Measurements from ENCODE around the gene PRDM15.

The PRDM15 gene

GRCh38 chr21:41916888-41917433 is 37.8 kb upstream of the PRDM15 start:
- H3K36me3 ChIP-seq = peaks cover 37 to 79% (median 56%) of the 10 kb centered on the region in 11 experiments

GRCh38 chr21:41914965-41915364 is 35.8 kb upstream of the PRDM15 start:
- H3K4me3 ChIP-seq = no peak overlapping the region
- H3K27me3 ChIP-seq = no peaks in the 10 kb centered on the region
- H3K27ac ChIP-seq = no peak overlapping the region
- peaks cover 51 to 97% (median 71%) of the 10 kb centered on the region in 11 experiments for H3K36me3 ChIP-seq
- no peak for TF ChIP-seq Cebpa-rat (IDR thresholded peaks at IDR 0.05)
- H4K20me1 ChIP-seq = peaks cover 0 to 7% (median 0%) of the 10 kb centered on the region in 11 experiments; a peak in 1 of 22 replicates
- no peak overlapping the region for H3K4me2 ChIP-seq
- no peak overlapping the region for H3K9ac ChIP-seq
- H3K9me3 ChIP-seq (replicated peaks in 1 of 11) = no peaks in the 10 kb centered on the region
- H3K4me1 ChIP-seq = peaks cover 0 to 5% (median 0%) of the 10 kb centered on the region in 10 experiments; a peak in 2 of 20 replicates

More at GRCh38 chr21:41916888-41917433, 37.8 kb upstream of the PRDM15 start:
- no peak overlapping the region for H3K27ac ChIP-seq
- H3K4me1 ChIP-seq = peaks cover 17 to 25% (median 19%) of the 10 kb centered on the region in 10 experiments
- no peak overlapping the region for H3K9ac ChIP-seq
- TF ChIP-seq Cebpa-rat (IDR thresholded peaks at IDR 0.05) = no peak
- no peaks in the 10 kb centered on the region for H3K9me3 ChIP-seq (replicated peaks in 1 of 11)
- peaks cover 0 to 17% (median 0%) of the 10 kb centered on the region in 11 experiments; a peak in 1 of 22 replicates for H4K20me1 ChIP-seq
- H3K4me3 ChIP-seq = no peak overlapping the region
- no peaks in the 10 kb centered on the region for H3K27me3 ChIP-seq
- H3K4me2 ChIP-seq = no peak overlapping the region

- H3K9ac ChIP-seq = no peak overlapping the region
- H3K4me3 ChIP-seq = no peak overlapping the region
- H3K4me2 ChIP-seq = no peak overlapping the region
- no peak overlapping the region for H3K27ac ChIP-seq
- H3K4me1 ChIP-seq = no peaks in the 10 kb centered on the region
- peaks cover 0 to under 1% (median 0%) of the 10 kb centered on the region in 11 experiments; a peak in 1 of 22 replicates for H4K20me1 ChIP-seq
- peaks cover 51 to 97% (median 75%) of the 10 kb centered on the region in 11 experiments for H3K36me3 ChIP-seq
- no peaks in the 10 kb centered on the region for H3K27me3 ChIP-seq
- TF ChIP-seq Cebpa-rat (IDR thresholded peaks at IDR 0.05) = no peak
- H3K9me3 ChIP-seq (replicated peaks in 1 of 11) = no peaks in the 10 kb centered on the region
Observed at GRCh38 chr21:41914358-41914757, 35.2 kb upstream of the PRDM15 start.

- peaks cover 44 to 97% (median 80%) of the 10 kb centered on the region in 11 experiments for H3K36me3 ChIP-seq
- H3K4me1 ChIP-seq = no peaks in the 10 kb centered on the region
- no peak overlapping the region for H3K4me3 ChIP-seq
- H3K4me2 ChIP-seq = no peak overlapping the region
- H3K27me3 ChIP-seq = no peaks in the 10 kb centered on the region
- H3K9ac ChIP-seq = no peak overlapping the region
- H3K9me3 ChIP-seq (replicated peaks in 1 of 11) = no peaks in the 10 kb centered on the region
- no peak overlapping the region for H3K27ac ChIP-seq
- H4K20me1 ChIP-seq = no peaks in the 10 kb centered on the region
- no peak for TF ChIP-seq Cebpa-rat (IDR thresholded peaks at IDR 0.05)
Observed at GRCh38 chr21:41913230-41913629, 34.1 kb upstream of the PRDM15 start.

GRCh38 chr21:41908829-41909228 is 29.7 kb upstream of the PRDM15 start:
- H3K36me3 ChIP-seq = peaks cover 38 to 80% (median 69%) of the 10 kb centered on the region in 11 experiments
- H3K27ac ChIP-seq = no peak overlapping the region
- no peak overlapping the region for H3K4me2 ChIP-seq
- H3K27me3 ChIP-seq = no peaks in the 10 kb centered on the region
- H3K9ac ChIP-seq = no peak overlapping the region
- no peak for TF ChIP-seq Cebpa-rat (IDR thresholded peaks at IDR 0.05)
- H3K4me1 ChIP-seq = peaks cover 0 to 17% (median 10%) of the 10 kb centered on the region in 10 experiments; a peak in 15 of 20 replicates
- H3K9me3 ChIP-seq (replicated peaks in 1 of 11) = no peaks in the 10 kb centered on the region
- no peak overlapping the region for H3K4me3 ChIP-seq
- no peaks in the 10 kb centered on the region for H4K20me1 ChIP-seq

- Histone ChIP-seq H3K9me3 (replicated peaks in 1 of 11) (no peaks in the 10 kb centered on the region), H3K4me2 (no peak overlapping the region), H4K20me1 (no peaks in the 10 kb centered on the region), H3K4me1 (peaks cover 0 to 26% (median 14%) of the 10 kb centered on the region in 10 experiments; a peak in 15 of 20 replicates), H3K27me3 (no peaks in the 10 kb centered on the region), H3K27ac (no peak overlapping the region), H3K4me3 (no peak overlapping the region), H3K9ac (no peak overlapping the region), H3K36me3 (peaks cover 28 to 74% (median 58%) of the 10 kb centered on the region in 11 experiments)
- TF ChIP-seq Cebpa-rat (IDR thresholded peaks at IDR 0.05) = no peak
Observed at GRCh38 chr21:41907496-41908258, 28.5 kb upstream of the PRDM15 start.

- Histone ChIP-seq H4K20me1 (no peaks in the 10 kb centered on the region), H3K36me3 (peaks cover 26 to 78% (median 52%) of the 10 kb centered on the region in 11 experiments), H3K9ac (no peak overlapping the region), H3K27me3 (no peaks in the 10 kb centered on the region), H3K4me3 (no peak overlapping the region), H3K27ac (no peak overlapping the region), H3K9me3 (replicated peaks in 1 of 11) (no peaks in the 10 kb centered on the region), H3K4me2 (peak overlapping the region in 8 of 11 experiments; percentile 9 to 73 (median 34); a peak in 13 of 22 replicates), H3K4me1 (peaks cover 0 to 33% (median 14%) of the 10 kb centered on the region in 10 experiments; a peak in 15 of 20 replicates)
- no peak for TF ChIP-seq Cebpa-rat (IDR thresholded peaks at IDR 0.05)
Observed at GRCh38 chr21:41906770-41907169, 27.6 kb upstream of the PRDM15 start.

GRCh38 chr21:41903559-41904351 is 24.6 kb upstream of the PRDM15 start:
- Histone ChIP-seq H3K27me3 (peaks cover 0 to 12% (median 0%) of the 10 kb centered on the region in 11 experiments; a peak in 6 of 22 replicates), H3K4me2 (peak overlapping the region in 4 of 11 experiments; percentile 10 to 26 (median 17); a peak in 4 of 22 replicates), H3K27ac (no peak overlapping the region), H4K20me1 (peaks cover 0 to 5% (median 2%) of the 10 kb centered on the region in 11 experiments; a peak in 1 of 22 replicates), H3K4me1 (peaks cover 16 to 63% (median 41%) of the 10 kb centered on the region in 10 experiments), H3K36me3 (peaks cover 12 to 58% (median 27%) of the 10 kb centered on the region in 11 experiments; a peak in 20 of 22 replicates), H3K4me3 (no peak overlapping the region), H3K9ac (no peak overlapping the region), H3K9me3 (replicated peaks in 1 of 11) (no peaks in the 10 kb centered on the region)
- TF ChIP-seq Cebpa-rat (IDR thresholded peaks at IDR 0.05) = no peak

All from BLaER1 treated with 17β-estradiol and CSF1 and Interleukin-3, amounts not matched to agents 10 nM and 100 nM (cell line).